Measurements from ENCODE around the gene BNC2. TPM values are rescaled to one million over a fixed set of nuclear protein-coding genes. Genes with fewer than 3 reads are reported as not detected.
"Not testable (repeated sequence)": the region's sequence is repeated elsewhere in the genome, so short reads cannot be mapped to it uniquely, and the experiment has no call there.

The BNC2 gene
- total RNA-seq, 2 experiments from 2014 or later, result not detected

- no peaks in the 10 kb centered on the region for H3K27me3 Mint-ChIP-seq
- no peaks in the 10 kb centered on the region for H3K9me3 Mint-ChIP-seq (ENCODE audit: low read depth)
- intact Hi-C loops (cut with DNase I, micrococcal nuclease), result no loop called here
- H3K4me3 Mint-ChIP-seq, result no peak overlapping the region
- no peaks in the 10 kb centered on the region for H3K36me3 Mint-ChIP-seq (ENCODE audit: low read depth)
- DNase-seq, result no peak
- CTCF ChIA-PET, result no interaction called here
- ATAC-seq, result no peak
- POLR2A ChIA-PET, result no interaction called here
- no peak overlapping the region for H3K27ac Mint-ChIP-seq
- no peaks in the 10 kb centered on the region for H3K4me1 Mint-ChIP-seq
Observed at GRCh38 chr9:16458696-16459420, 411.6 kb downstream of the BNC2 start.

DNA sequence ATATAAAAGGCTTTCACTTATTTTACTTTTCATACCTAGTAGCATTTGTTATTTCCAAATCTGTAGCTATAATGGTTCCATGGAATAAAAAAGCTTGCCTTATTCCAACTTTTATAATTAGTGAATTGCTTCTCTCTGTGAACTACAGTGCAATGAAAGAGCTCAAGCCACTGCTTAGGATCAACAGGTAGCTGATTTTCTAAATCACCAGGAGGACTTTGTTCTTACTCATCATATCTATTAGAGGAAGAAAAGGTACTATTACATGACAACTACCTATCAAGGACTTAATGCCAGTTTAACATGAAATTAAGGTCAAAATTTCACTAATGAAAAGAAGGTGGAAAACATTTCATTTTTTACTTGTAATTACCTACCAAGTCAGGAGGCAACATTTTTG is 414.6 kb downstream of the BNC2 start:
- Mint-ChIP-seq H3K4me1 (no peaks in the 10 kb centered on the region), H3K4me3 (no peak overlapping the region), H3K27ac (no peak overlapping the region), H3K27me3 (no peaks in the 10 kb centered on the region), H3K36me3 (ENCODE audit: low read depth) (no peaks in the 10 kb centered on the region), H3K9me3 (ENCODE audit: low read depth) (no peaks in the 10 kb centered on the region)
- CTCF ChIA-PET, result interaction anchor here (0.6 kb wide), 1 partner anchor 35 kb away, joined by 3 read pairs; no protein-coding TSS in a partner anchor
- ATAC-seq (no peak), DNase-seq (no peak)
- intact Hi-C loops (cut with DNase I, micrococcal nuclease), result no loop called here
- POLR2A ChIA-PET, result interaction anchor here (0.6 kb wide), 1 partner anchor 49 kb away, joined by 8 read pairs; no protein-coding TSS in a partner anchor

GRCh38 chr9:16453390-16453789 is 417.1 kb downstream of the BNC2 start:
- Mint-ChIP-seq H3K4me3 (no peak overlapping the region), H3K9me3 (ENCODE audit: low read depth) (no peaks in the 10 kb centered on the region), H3K27ac (no peak overlapping the region), H3K36me3 (ENCODE audit: low read depth) (no peaks in the 10 kb centered on the region), H3K27me3 (no peaks in the 10 kb centered on the region), H3K4me1 (no peaks in the 10 kb centered on the region)
- DNase-seq (no peak), ATAC-seq (no peak)
- CTCF ChIA-PET, result no interaction called here
- intact Hi-C loops (cut with DNase I, micrococcal nuclease), result no loop called here
- POLR2A ChIA-PET, result no interaction called here

DNA sequence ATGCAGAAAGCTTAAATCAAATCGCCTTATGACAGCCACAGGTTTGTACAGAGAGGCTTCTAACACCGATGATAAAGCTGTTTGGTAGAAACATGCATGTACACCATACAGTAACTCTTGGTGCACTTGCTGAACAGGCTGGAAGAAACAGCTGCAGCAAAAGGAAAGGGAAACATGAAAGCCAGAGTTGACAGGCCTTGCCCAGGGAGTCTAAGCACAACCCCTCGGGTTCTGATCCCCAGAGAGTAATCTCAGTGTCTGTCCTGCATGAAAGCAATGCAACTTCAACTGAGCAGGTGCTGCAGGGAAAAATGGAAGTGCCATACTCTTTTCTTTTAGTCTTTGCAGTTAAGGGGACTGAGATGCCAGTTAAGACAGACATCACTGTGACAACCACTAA is 419.9 kb downstream of the BNC2 start:
- ChIA-PET POLR2A (no interaction called here), CTCF (no interaction called here)
- intact Hi-C loops (cut with DNase I, micrococcal nuclease), result no loop called here
- H3K9me3 Mint-ChIP-seq (ENCODE audit: low read depth), result no peaks in the 10 kb centered on the region
- H3K4me3 Mint-ChIP-seq, result no peak overlapping the region
- ATAC-seq (no peak), DNase-seq (no peak)
- H3K36me3 Mint-ChIP-seq (ENCODE audit: low read depth), result no peaks in the 10 kb centered on the region
- H3K27me3 Mint-ChIP-seq, result no peaks in the 10 kb centered on the region
- no peaks in the 10 kb centered on the region for H3K4me1 Mint-ChIP-seq
- no peak overlapping the region for H3K27ac Mint-ChIP-seq

DNA sequence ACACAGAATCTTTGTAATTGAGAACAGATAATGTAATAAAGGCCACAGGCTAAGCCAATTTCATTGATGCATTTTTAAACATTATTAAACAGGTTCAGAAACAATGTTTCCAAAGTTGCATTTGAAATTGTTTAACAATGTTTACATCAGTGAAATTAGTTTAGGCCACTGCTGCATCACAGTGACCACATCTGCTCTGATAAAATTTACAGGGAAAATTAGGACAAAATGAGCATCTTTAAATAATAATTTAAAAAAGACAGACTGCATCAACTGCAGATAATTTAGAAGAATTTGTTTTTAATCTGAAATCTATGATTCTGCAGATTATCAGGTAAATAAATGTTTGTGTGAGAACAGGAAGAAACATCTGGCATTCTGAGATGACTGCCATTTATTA is 420.4 kb downstream of the BNC2 start:
- H3K4me1 Mint-ChIP-seq, result no peaks in the 10 kb centered on the region
- no peaks in the 10 kb centered on the region for H3K9me3 Mint-ChIP-seq (ENCODE audit: low read depth)
- intact Hi-C loops (cut with DNase I, micrococcal nuclease), result no loop called here
- H3K27ac Mint-ChIP-seq, result no peak overlapping the region
- ChIA-PET CTCF (no interaction called here), POLR2A (no interaction called here)
- no peak overlapping the region for H3K4me3 Mint-ChIP-seq
- no peaks in the 10 kb centered on the region for H3K27me3 Mint-ChIP-seq
- no peaks in the 10 kb centered on the region for H3K36me3 Mint-ChIP-seq (ENCODE audit: low read depth)
- no peak for ATAC-seq
- no peak for DNase-seq

DNA sequence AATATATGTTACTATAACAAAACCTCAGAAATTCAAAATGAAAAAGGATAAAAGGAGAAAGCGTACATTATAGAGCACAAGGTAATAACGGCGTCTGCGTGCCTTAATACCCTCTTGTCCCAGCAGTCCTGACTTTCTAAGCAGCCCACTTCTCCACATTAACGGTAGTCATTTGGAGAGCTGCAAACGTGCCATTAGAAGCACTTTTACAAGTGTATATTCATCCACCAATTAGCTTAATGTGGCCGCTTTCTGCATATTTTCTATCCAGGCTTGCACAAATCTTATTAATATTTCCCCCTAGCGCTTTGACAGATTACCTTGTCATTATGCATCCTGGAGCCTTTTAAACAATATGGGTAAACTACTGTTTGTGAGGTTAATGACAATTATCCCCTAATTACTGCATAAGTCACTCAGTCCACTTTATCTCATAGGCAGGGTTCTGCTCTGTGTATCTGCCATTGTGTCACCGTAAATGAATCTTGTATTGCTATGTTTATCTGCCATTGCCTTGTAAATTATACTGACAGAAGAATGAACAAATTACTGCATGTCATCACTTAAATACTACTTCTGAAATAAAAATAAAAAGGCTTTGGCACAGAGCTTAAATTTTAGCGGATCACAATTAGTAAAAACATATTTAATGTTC is 421.3 kb downstream of the BNC2 start:
- CTCF ChIA-PET, result interaction anchor here (0.6 kb wide), 1 partner anchor 292 kb away, joined by 3 read pairs; no protein-coding TSS in a partner anchor
- no peak for DNase-seq
- POLR2A ChIA-PET, result no interaction called here
- H3K4me3 Mint-ChIP-seq, result no peak overlapping the region
- H3K27ac Mint-ChIP-seq, result no peak overlapping the region
- intact Hi-C loops (cut with DNase I, micrococcal nuclease), result no loop called here
- no peaks in the 10 kb centered on the region for H3K36me3 Mint-ChIP-seq (ENCODE audit: low read depth)
- no peaks in the 10 kb centered on the region for H3K27me3 Mint-ChIP-seq
- no peaks in the 10 kb centered on the region for H3K4me1 Mint-ChIP-seq
- H3K9me3 Mint-ChIP-seq (ENCODE audit: low read depth), result no peaks in the 10 kb centered on the region
- no peak for ATAC-seq

GRCh38 chr9:16447946-16448345 is 422.5 kb downstream of the BNC2 start:
- intact Hi-C loops (cut with DNase I, micrococcal nuclease), result no loop called here
- no peak overlapping the region for H3K27ac Mint-ChIP-seq
- ATAC-seq, result no peak
- H3K36me3 Mint-ChIP-seq (ENCODE audit: low read depth), result no peaks in the 10 kb centered on the region
- no peak overlapping the region for H3K4me3 Mint-ChIP-seq
- H3K27me3 Mint-ChIP-seq, result peaks cover 2% of the 10 kb centered on the region
- no peaks in the 10 kb centered on the region for H3K9me3 Mint-ChIP-seq (ENCODE audit: low read depth)
- CTCF ChIA-PET, result no interaction called here
- POLR2A ChIA-PET, result no interaction called here
- DNase-seq, result no peak
- no peaks in the 10 kb centered on the region for H3K4me1 Mint-ChIP-seq

DNA sequence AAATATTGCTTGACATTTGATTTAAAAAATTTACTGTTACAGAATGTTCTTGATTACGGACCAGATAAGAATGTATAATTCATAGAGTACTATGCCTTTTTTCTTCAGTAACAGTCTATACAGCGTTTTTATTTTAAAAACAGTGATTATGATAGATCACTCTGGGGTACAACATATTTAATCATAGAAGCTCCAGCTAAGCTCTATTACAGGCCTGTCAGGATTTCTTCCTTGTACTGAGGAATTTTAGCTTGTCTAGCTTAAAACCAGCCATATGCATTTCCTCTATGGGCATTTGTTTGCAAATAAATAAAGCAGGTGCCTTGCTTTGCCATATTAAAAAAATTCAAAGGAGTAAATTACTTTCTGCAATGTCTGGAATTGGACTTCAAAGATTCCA is 423.8 kb downstream of the BNC2 start:
- intact Hi-C loops (cut with DNase I, micrococcal nuclease), result no loop called here
- Mint-ChIP-seq H3K4me1 (no peaks in the 10 kb centered on the region), H3K4me3 (no peak overlapping the region), H3K9me3 (ENCODE audit: low read depth) (no peaks in the 10 kb centered on the region), H3K27ac (no peak overlapping the region), H3K27me3 (peaks cover 2% of the 10 kb centered on the region), H3K36me3 (ENCODE audit: low read depth) (no peaks in the 10 kb centered on the region)
- CTCF ChIA-PET, result no interaction called here
- DNase-seq, result no peak
- no peak for ATAC-seq
- POLR2A ChIA-PET, result no interaction called here

GRCh38 chr9:16445141-16445920 is 425.1 kb downstream of the BNC2 start:
- intact Hi-C loops (cut with DNase I, micrococcal nuclease), result no loop called here
- no peak for DNase-seq

GRCh38 chr9:16442622-16443021 is 427.8 kb downstream of the BNC2 start:
- no peak for DNase-seq
- Mint-ChIP-seq H3K27ac (no peak overlapping the region), H3K4me3 (no peak overlapping the region), H3K27me3 (peaks cover 2% of the 10 kb centered on the region), H3K9me3 (ENCODE audit: low read depth) (peaks cover 2% of the 10 kb centered on the region), H3K4me1 (no peaks in the 10 kb centered on the region), H3K36me3 (ENCODE audit: low read depth) (no peaks in the 10 kb centered on the region)
- POLR2A ChIA-PET, result no interaction called here
- ATAC-seq, result no peak
- CTCF ChIA-PET, result interaction anchor here (1.2 kb wide), 1 partner anchor 12 kb away, joined by 4 read pairs; no protein-coding TSS in a partner anchor
- intact Hi-C loops (cut with DNase I, micrococcal nuclease), result no loop called here

More at GRCh38 chr9:16445141-16445920, 425.1 kb downstream of the BNC2 start:
- Mint-ChIP-seq H3K4me3 (no peak overlapping the region), H3K27ac (no peak overlapping the region), H3K9me3 (ENCODE audit: low read depth) (no peaks in the 10 kb centered on the region), H3K27me3 (peaks cover 2% of the 10 kb centered on the region), H3K36me3 (ENCODE audit: low read depth) (no peaks in the 10 kb centered on the region), H3K4me1 (no peaks in the 10 kb centered on the region)
- ChIA-PET CTCF (no interaction called here), POLR2A (no interaction called here)
- ATAC-seq, result no peak

GRCh38 chr9:16441791-16442190 is 428.7 kb downstream of the BNC2 start:
- Mint-ChIP-seq H3K36me3 (ENCODE audit: low read depth) (no peaks in the 10 kb centered on the region), H3K27ac (no peak overlapping the region), H3K9me3 (ENCODE audit: low read depth) (peaks cover 2% of the 10 kb centered on the region), H3K4me3 (no peak overlapping the region), H3K4me1 (no peaks in the 10 kb centered on the region), H3K27me3 (peaks cover 2% of the 10 kb centered on the region)
- POLR2A ChIA-PET, result no interaction called here
- DNase-seq (no peak), ATAC-seq (no peak)
- CTCF ChIA-PET, result no interaction called here
- intact Hi-C loops (cut with DNase I, micrococcal nuclease), result no loop called here

DNA sequence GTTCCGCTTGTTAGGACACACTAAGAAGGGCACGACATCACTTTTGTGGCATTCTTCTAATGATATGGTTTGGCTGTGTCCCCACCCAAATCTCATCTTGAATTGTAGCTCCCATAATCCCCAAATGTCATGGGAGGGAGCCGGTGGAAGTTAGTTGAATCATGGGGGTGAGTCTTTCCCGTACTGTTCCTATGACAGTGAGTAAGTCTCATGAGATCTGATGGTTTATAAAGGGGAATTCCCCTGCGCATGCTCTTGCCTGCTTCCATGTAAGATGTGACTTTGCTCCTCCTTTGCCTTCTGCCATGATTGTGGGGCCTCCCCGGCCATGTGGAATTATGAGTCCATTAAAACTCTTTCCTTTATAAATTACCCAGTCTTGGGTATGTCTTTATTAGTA is 431.6 kb downstream of the BNC2 start:
- ATAC-seq; H3K27me3 Mint-ChIP-seq; H3K4me1 Mint-ChIP-seq; intact Hi-C loops (cut with DNase I, micrococcal nuclease); POLR2A ChIA-PET; DNase-seq; H3K36me3 Mint-ChIP-seq (ENCODE audit: low read depth); H3K4me3 Mint-ChIP-seq; H3K9me3 Mint-ChIP-seq (ENCODE audit: low read depth); H3K27ac Mint-ChIP-seq; CTCF ChIA-PET: not testable (repeated sequence)
